ENCODE measurements around the gene PPP2R2C.

- TF ChIP-seq CTCF (IDR thresholded peaks at IDR 0.05): no peak
- no peak for TF ChIP-seq POLR2A (IDR thresholded peaks at IDR 0.05)
Observed at GRCh38 chr4:6350646-6351045, 121.8 kb downstream of the PPP2R2C start.

All from right lobe of liver (tissue), 4 donors.